Neural cell (in vitro differentiated cells): ENCODE measurements around the gene POU2F3. TPM values are rescaled to one million over a fixed set of nuclear protein-coding genes. Genes with fewer than 3 reads are reported as not detected.

ENCODE experiments used
- H2AFZ ChIP-seq: fragments of 200-600, 300-800 bp; sonication (generic), shearing (Covaris generic); 2 replicates; pipeline ENCODE4 v1.6.0; 2014; ENCODE audit warnings: low read depth, mild to moderate bottlenecking, antibody characterized with exemption, low read length, moderate library complexity
- H3F3A ChIP-seq: fragments of 200-600 bp; shearing (Covaris generic); 2 replicates; pipeline ENCODE4 v1.6.1; 2016; ENCODE audit warnings: mild to moderate bottlenecking, moderate library complexity, mixed read lengths, antibody characterized with exemption, low read length; ENCODE audit not compliant: insufficient read depth, poor library complexity, severe bottlenecking
- H3K27ac ChIP-seq: fragments of 200-600, 300-800 bp; sonication (generic), shearing (Covaris generic); 2 replicates; pipeline ENCODE4 v1.5.1; 2014; ENCODE audit warnings: mild to moderate bottlenecking, low read length, moderate library complexity
- H3K27me3 ChIP-seq: fragments of 300-800, 200-600 bp; sonication (generic), shearing (Covaris generic); 2 replicates; pipeline ENCODE4 v1.6.0; 2014; ENCODE audit warnings: mild to moderate bottlenecking, low read depth, low read length, moderate library complexity; ENCODE audit not compliant: insufficient read depth
- H3K36me3 ChIP-seq: fragments of 300-800, 200-600 bp; sonication (generic), shearing (Covaris generic); 2 replicates; pipeline ENCODE4 v1.5.1; 2014; ENCODE audit warnings: mild to moderate bottlenecking, antibody characterized with exemption, low read length, moderate library complexity; ENCODE audit not compliant: insufficient read depth
- H3K4me2 ChIP-seq: fragments of 300-800, 200-600 bp; sonication (generic), shearing (Covaris generic); 2 replicates; pipeline ENCODE4 v1.6.0; 2014; ENCODE audit warnings: mild to moderate bottlenecking, low read length
- H3K4me3 ChIP-seq: fragments of 300-800, 200-600 bp; sonication (generic), shearing (Covaris generic); 2 replicates; pipeline ENCODE4 v1.5.1; 2014; ENCODE audit warnings: mild to moderate bottlenecking, low read length, moderate library complexity
- H3K79me2 ChIP-seq: fragments of 200-600 bp; shearing (Covaris generic); replicated peaks from 2 replicates; pipeline ENCODE4 v1.6.0; 2014; ENCODE audit warnings: mild to moderate bottlenecking, low read length, moderate library complexity; ENCODE audit not compliant: insufficient read depth
- H3K9ac ChIP-seq: fragments of 300-800, 200-600 bp; sonication (generic), shearing (Covaris generic); 2 replicates; pipeline ENCODE4 v1.6.1; 2016; ENCODE audit warnings: mild to moderate bottlenecking, low read length, mixed read lengths
- H3K9me2 ChIP-seq: fragments of 200-600 bp; shearing (Covaris generic); 2 replicates; pipeline ENCODE4 v1.6.1; 2016; ENCODE audit warnings: mild to moderate bottlenecking, low read length, mixed read lengths; ENCODE audit not compliant: insufficient read depth
- H3K9me3 ChIP-seq: fragments of 200-600, 300-800 bp; sonication (generic), shearing (Covaris generic); 2 replicates; pipeline ENCODE4 v1.6.1; 2016; ENCODE audit warnings: mild to moderate bottlenecking, mixed run types, low read length, moderate library complexity, mixed read lengths
- H4K20me1 ChIP-seq: fragments of 200-600 bp; shearing (Covaris generic); 2 replicates; pipeline ENCODE4 v1.6.1; 2016; ENCODE audit warnings: mild to moderate bottlenecking, mixed run types; ENCODE audit not compliant: insufficient read depth
- EP300 ChIP-seq: fragments of 450-650 bp; conservative IDR thresholded peaks from 2 replicates; pipeline ENCODE4 v1.6.1; 2014; ENCODE audit warnings: antibody characterized with exemption, mild to moderate bottlenecking, moderate library complexity; ENCODE audit not compliant: poor library complexity, severe bottlenecking
- EZH2 ChIP-seq: fragments of 200-600, 300-800 bp; shearing (Covaris generic), sonication (generic); IDR thresholded peaks from 2 replicates; pipeline ENCODE4 v1.6.1; 2014; ENCODE audit warnings: antibody characterized with exemption, low read length, borderline replicate concordance, mild to moderate bottlenecking; ENCODE audit not compliant: insufficient read depth, poor library complexity, severe bottlenecking
- MXI1 ChIP-seq: fragments of 450-650 bp; conservative IDR thresholded peaks from 2 replicates; pipeline ENCODE4 v1.6.1; 2014; ENCODE audit warnings: antibody characterized with exemption, mild to moderate bottlenecking; ENCODE audit not compliant: poor library complexity, severe bottlenecking
- POLR2AphosphoS5 ChIP-seq: IDR thresholded peaks from 2 replicates; pipeline ENCODE4 v1.6.1; 2012
- RAD21 ChIP-seq: fragments of 450-650 bp; conservative IDR thresholded peaks from 2 replicates; pipeline ENCODE4 v1.6.1; 2014; ENCODE audit warnings: antibody characterized with exemption, mild to moderate bottlenecking, moderate library complexity
- SMC3 ChIP-seq: fragments of 450-650 bp; conservative IDR thresholded peaks from 2 replicates; pipeline ENCODE4 v1.6.1; 2014; ENCODE audit warnings: antibody characterized with exemption, mild to moderate bottlenecking, moderate library complexity; ENCODE audit not compliant: poor library complexity
- TAF1 ChIP-seq: IDR thresholded peaks from 2 replicates; pipeline ENCODE4 v1.6.1; 2012; ENCODE audit warnings: low read depth
- polyA plus RNA-seq: library from polyadenylated mRNA; depleted of rRNA; stranded (reverse); fragments of >200 nt; gene quantifications from 2 replicates; pipeline ENCODE4 v1.2.3, GENCODE V29; 2014
- TF ChIP-seq, protein P1 (sequence below): fragments of 450-650 bp; IDR thresholded peaks from 2 replicates; pipeline ENCODE4 v1.5.1; 2014; ENCODE audit warnings: antibody characterized with exemption, mild to moderate bottlenecking, moderate library complexity; ENCODE audit not compliant: poor library complexity, severe bottlenecking
- TF ChIP-seq, protein P2 (sequence below): IDR thresholded peaks from 2 replicates; pipeline ENCODE4 v1.6.1; 2012; ENCODE audit warnings: borderline replicate concordance

The POU2F3 gene
- polyA plus RNA-seq, 1 donor from 2014 or later: not detected

DNA sequence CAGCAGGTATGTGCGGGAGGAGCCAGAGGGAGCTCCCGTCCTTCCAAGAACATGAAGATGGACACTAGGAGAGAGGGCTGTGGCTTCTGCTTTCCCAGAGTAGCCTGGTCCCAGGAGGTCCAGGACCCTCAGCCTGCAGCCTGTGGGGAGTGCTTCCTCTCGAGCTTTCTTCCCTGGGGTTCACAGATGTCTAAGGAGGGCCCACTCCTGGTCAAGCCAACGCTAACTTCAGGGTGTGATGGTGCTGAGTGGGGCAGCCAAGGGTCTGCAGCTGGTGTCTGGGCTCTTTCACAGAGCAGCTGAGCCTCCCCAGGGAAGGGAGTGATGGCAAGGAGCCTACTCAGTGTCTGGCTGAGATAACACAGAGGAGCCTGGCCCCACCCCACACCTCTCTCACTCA, 3.3 kb downstream of the POU2F3 start:
- H3K4me2 ChIP-seq: no peak overlapping the region
- no peaks in the 10 kb centered on the region for H3K36me3 ChIP-seq
- H3K9me3 ChIP-seq: no peaks in the 10 kb centered on the region
- H3F3A ChIP-seq: no peaks in the 10 kb centered on the region
- H4K20me1 ChIP-seq: no peaks in the 10 kb centered on the region
- H3K9ac ChIP-seq: no peak overlapping the region
- H2AFZ ChIP-seq: no peak overlapping the region
- TF ChIP-seq, protein P1, sequence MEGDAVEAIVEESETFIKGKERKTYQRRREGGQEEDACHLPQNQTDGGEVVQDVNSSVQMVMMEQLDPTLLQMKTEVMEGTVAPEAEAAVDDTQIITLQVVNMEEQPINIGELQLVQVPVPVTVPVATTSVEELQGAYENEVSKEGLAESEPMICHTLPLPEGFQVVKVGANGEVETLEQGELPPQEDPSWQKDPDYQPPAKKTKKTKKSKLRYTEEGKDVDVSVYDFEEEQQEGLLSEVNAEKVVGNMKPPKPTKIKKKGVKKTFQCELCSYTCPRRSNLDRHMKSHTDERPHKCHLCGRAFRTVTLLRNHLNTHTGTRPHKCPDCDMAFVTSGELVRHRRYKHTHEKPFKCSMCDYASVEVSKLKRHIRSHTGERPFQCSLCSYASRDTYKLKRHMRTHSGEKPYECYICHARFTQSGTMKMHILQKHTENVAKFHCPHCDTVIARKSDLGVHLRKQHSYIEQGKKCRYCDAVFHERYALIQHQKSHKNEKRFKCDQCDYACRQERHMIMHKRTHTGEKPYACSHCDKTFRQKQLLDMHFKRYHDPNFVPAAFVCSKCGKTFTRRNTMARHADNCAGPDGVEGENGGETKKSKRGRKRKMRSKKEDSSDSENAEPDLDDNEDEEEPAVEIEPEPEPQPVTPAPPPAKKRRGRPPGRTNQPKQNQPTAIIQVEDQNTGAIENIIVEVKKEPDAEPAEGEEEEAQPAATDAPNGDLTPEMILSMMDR: no peak
- no peak for TF ChIP-seq TAF1
- no peak for TF ChIP-seq SMC3
- TF ChIP-seq RAD21: no peak
- TF ChIP-seq EP300: no peak
- TF ChIP-seq EZH2: no peak
- TF ChIP-seq, protein P2, sequence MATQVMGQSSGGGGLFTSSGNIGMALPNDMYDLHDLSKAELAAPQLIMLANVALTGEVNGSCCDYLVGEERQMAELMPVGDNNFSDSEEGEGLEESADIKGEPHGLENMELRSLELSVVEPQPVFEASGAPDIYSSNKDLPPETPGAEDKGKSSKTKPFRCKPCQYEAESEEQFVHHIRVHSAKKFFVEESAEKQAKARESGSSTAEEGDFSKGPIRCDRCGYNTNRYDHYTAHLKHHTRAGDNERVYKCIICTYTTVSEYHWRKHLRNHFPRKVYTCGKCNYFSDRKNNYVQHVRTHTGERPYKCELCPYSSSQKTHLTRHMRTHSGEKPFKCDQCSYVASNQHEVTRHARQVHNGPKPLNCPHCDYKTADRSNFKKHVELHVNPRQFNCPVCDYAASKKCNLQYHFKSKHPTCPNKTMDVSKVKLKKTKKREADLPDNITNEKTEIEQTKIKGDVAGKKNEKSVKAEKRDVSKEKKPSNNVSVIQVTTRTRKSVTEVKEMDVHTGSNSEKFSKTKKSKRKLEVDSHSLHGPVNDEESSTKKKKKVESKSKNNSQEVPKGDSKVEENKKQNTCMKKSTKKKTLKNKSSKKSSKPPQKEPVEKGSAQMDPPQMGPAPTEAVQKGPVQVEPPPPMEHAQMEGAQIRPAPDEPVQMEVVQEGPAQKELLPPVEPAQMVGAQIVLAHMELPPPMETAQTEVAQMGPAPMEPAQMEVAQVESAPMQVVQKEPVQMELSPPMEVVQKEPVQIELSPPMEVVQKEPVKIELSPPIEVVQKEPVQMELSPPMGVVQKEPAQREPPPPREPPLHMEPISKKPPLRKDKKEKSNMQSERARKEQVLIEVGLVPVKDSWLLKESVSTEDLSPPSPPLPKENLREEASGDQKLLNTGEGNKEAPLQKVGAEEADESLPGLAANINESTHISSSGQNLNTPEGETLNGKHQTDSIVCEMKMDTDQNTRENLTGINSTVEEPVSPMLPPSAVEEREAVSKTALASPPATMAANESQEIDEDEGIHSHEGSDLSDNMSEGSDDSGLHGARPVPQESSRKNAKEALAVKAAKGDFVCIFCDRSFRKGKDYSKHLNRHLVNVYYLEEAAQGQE: no peak
- TF ChIP-seq MXI1: no peak
- no peak for TF ChIP-seq POLR2AphosphoS5
- no peaks in the 10 kb centered on the region for H3K79me2 ChIP-seq
- H3K9me2 ChIP-seq: no peaks in the 10 kb centered on the region
- peaks cover 32% of the 10 kb centered on the region for H3K27me3 ChIP-seq
- H3K4me3 ChIP-seq: no peak overlapping the region
- no peak overlapping the region for H3K27ac ChIP-seq

DNA sequence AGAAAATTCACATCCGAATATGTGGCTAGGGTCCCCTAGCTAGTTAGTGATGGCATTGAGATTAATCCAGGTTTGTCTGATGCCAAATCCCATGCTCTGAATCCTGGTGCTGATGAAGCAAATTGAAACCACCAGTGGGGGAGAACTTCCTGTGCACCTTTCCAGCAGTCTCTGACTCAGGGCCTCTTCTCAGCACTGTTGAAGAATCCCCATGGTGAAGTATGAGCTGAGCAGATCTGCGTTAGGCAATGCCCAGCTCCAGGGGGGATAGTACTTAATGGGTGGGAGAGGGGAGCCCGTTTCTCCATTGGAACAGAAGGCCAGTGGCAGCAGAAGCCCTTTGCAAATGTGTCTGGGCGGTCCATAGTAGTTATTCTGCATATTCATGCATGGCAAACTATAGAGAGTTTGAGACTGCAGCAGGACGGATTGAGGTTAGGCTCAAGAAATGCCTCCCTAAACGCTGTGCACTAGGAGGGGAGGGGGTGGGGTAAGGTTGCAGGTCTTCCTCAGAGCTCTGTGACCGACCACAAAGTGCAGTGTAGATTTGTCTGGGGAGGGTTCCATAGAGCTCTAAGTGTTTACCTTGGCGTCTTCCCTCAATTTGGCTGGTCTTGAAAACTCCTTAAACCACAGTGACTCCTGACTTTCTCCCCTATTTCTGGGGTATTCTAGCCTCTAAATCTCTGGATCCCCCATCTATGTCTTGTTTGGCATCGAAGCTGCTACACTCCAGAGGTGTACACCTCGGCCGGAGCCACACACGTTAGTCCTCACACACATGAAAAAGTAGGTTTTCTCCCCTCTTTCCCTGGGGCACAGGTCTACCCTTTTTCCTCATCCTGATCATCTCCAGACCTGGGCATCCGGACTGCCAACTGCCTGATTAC, 4.8 kb downstream of the POU2F3 start:
- Histone ChIP-seq H3K9me3 (no peaks in the 10 kb centered on the region), H3K27ac (no peak overlapping the region), H3K79me2 (no peaks in the 10 kb centered on the region), H4K20me1 (no peaks in the 10 kb centered on the region), H3K36me3 (no peaks in the 10 kb centered on the region), H2AFZ (no peak overlapping the region), H3K9ac (no peak overlapping the region), H3K27me3 (peaks cover 18% of the 10 kb centered on the region), H3F3A (no peaks in the 10 kb centered on the region), H3K9me2 (no peaks in the 10 kb centered on the region), H3K4me2 (no peak overlapping the region), H3K4me3 (no peak overlapping the region)
- TF ChIP-seq, protein P2: no peak
- TF ChIP-seq POLR2AphosphoS5 (no peak), TAF1 (no peak), RAD21 (no peak), MXI1 (no peak), SMC3 (no peak), EZH2 (no peak), EP300 (no peak)
- TF ChIP-seq, protein P1: no peak
